BJ (cell line): Measurements from ENCODE around the gene SMIM41. TPM values are rescaled to one million over a fixed set of nuclear protein-coding genes. Genes with fewer than 3 reads are reported as not detected.

ENCODE experiments used
- CTCF ChIA-PET: fragments of 350-600 bp; formaldehyde crosslinking; extraction: SDS; loops from one replicate; lab custom pipeline; 2021; ENCODE audit warnings: antibody characterized with exemption, inconsistent platforms; lab: Yijun Ruan, JAX
- POLR2A ChIA-PET: fragments of 300-600 bp; sonication (Branson Sonifier 250); formaldehyde crosslinking; extraction: SDS; loops from one replicate; lab custom pipeline; 2021; ENCODE audit warnings: antibody characterized with exemption; lab: Charles Lee
- DNase-seq: peaks from one replicate; pipeline ENCODE4 v3.0.0-alpha.2; 2011; ENCODE audit warnings: low read depth
- H3K27me3 ChIP-seq: 2 replicates; pipeline ENCODE4 v1.6.0; 2011; ENCODE audit warnings: low read length; ENCODE audit not compliant: control insufficient read depth, insufficient read depth
- H3K36me3 ChIP-seq: 2 replicates; pipeline ENCODE4 v1.5.1; 2011; ENCODE audit warnings: low read length; ENCODE audit not compliant: control insufficient read depth, insufficient read depth
- H3K4me3 ChIP-seq: 2 replicates; pipeline ENCODE4 v1.5.1; 2011; ENCODE audit warnings: low read depth, mild to moderate bottlenecking, control low read depth, low read length
- CTCF ChIP-seq: IDR thresholded peaks from 2 replicates; pipeline ENCODE4 v1.5.1; 2011; ENCODE audit warnings: low read depth, mild to moderate bottlenecking, control low read depth, inconsistent platforms, low read length, moderate library complexity; ENCODE audit not compliant: insufficient read depth
- polyA plus RNA-seq: library from polyadenylated mRNA; depleted of rRNA; stranded (reverse); fragments of >200 nt; gene quantifications from 2 replicates; pipeline ENCODE4 v1.2.3, GENCODE V29; 2011

SMIM41 gene
- polyA plus RNA-seq, 1 experiment: not detected

- ChIA-PET CTCF (interaction anchor here (0.8 to 10.6 kb wide), 10 partner anchors 9 to 265 kb away, joined by 3 to 192 read pairs (median 4); no protein-coding TSS in a partner anchor), POLR2A (no interaction called here)
- no peak for DNase-seq
Observed at GRCh38 chr12:52126605-52127578, 47.4 kb downstream of the SMIM41 start.

GRCh38 chr12:52127683-52128450 lies 48.4 kb downstream of the SMIM41 start:
- Histone ChIP-seq H3K27me3 (peaks cover 1% of the 10 kb centered on the region), H3K36me3 (no peaks in the 10 kb centered on the region), H3K4me3 (no peak overlapping the region)
- ChIA-PET POLR2A (no interaction called here), CTCF (interaction anchor here (1.0 to 10.6 kb wide), 5 partner anchors 45 to 264 kb away, joined by 3 to 192 read pairs (median 8); no protein-coding TSS in a partner anchor)
- DNase-seq: no peak
- no peak for TF ChIP-seq CTCF

More at GRCh38 chr12:52126605-52127578, 47.4 kb downstream of the SMIM41 start:
- Histone ChIP-seq H3K4me3 (no peak overlapping the region), H3K36me3 (no peaks in the 10 kb centered on the region), H3K27me3 (peaks cover 1% of the 10 kb centered on the region)
- TF ChIP-seq CTCF: no peak

- Histone ChIP-seq H3K4me3 (no peak overlapping the region), H3K36me3 (no peaks in the 10 kb centered on the region), H3K27me3 (no peaks in the 10 kb centered on the region; the same call in 1 of the 2 replicates)
- no peak for DNase-seq
- ChIA-PET POLR2A (no interaction called here), CTCF (interaction anchor here (1.1 to 10.6 kb wide), 3 partner anchors 9 to 106 kb away, joined by 3 to 192 read pairs (median 10); no protein-coding TSS in a partner anchor)
- TF ChIP-seq CTCF: no peak
Observed at GRCh38 chr12:52130711-52131110, 51.2 kb downstream of the SMIM41 start.

DNA sequence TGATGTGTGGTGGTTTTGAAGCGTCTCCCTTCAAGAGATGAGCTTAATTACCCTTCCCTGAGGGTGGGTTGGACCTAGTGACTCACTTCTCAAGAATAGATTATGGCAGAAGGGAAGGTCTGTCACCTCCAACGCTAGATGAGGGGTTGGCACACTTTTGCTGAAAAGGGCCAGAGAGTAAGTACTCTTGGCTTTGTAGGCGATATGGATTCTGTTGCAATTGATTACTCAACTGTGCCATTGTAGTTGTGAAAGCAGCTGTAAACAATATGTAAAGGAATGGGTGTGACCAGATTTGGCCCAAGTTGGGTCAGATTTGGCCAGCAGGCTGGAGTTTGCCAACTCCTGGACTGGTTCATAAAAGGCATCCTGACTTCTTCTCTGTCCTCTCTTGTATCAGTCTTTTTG lies 53.3 kb downstream of the SMIM41 start:
- DNase-seq: no peak
- Histone ChIP-seq H3K4me3 (no peak overlapping the region), H3K27me3 (no peaks in the 10 kb centered on the region; the same call in 1 of the 2 replicates), H3K36me3 (no peaks in the 10 kb centered on the region)
- ChIA-PET CTCF (interaction anchor here (0.9 to 1.6 kb wide), 4 partner anchors 11 to 107 kb away, joined by 3 to 12 read pairs (median 5); no protein-coding TSS in a partner anchor), POLR2A (no interaction called here)
- no peak for TF ChIP-seq CTCF
